IPS DF 19.7 (cell line): ENCODE data around the gene DDX39A.
A peak's percentile ranks its signal among the peaks of the same experiment; 100 is the strongest.
"Not testable (repeated sequence)": the region's sequence is repeated elsewhere in the genome, so short reads cannot be mapped to it uniquely, and the experiment has no call there.

Source experiments
- DNase-seq: peaks from one replicate; pipeline ENCODE4 v3.0.0-alpha.2; 2013; ENCODE audit warnings: low read depth, low spot score

The DDX39A gene

GRCh38 chr19:14385492-14385891, 33.6 kb downstream of the DDX39A start:
- DNase-seq = no peak

GRCh38 chr19:14383661-14384555, 35.2 kb downstream of the DDX39A start:
- DNase-seq = no peak

GRCh38 chr19:14381689-14382474, 37.3 kb downstream of the DDX39A start:
- DNase-seq = no peak

- no peak for DNase-seq
Measured at GRCh38 chr19:14379294-14380065, 39.7 kb downstream of the DDX39A start.

DNA sequence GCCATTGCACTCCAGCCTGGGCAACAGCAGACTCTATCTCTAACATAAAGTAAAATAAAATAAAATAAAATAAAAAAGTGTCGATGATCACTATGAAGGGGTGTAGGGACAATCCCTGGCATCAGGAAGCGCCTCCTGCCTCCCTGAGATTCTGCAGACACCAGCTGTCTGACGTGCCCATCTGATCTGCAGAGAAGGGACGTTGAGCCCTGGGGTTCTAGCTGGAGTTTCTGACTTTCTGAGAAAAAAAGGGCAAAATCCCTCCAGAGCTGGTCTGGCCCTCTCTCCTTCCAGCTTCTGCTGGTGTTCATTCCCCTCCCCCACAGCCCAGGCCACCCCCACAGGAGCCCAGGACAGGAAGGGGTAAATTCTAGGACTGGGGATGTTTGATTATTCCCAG, 40.3 kb downstream of the DDX39A start:
- no peak for DNase-seq

GRCh38 chr19:14377883-14378328, 41.2 kb downstream of the DDX39A start:
- DNase-seq = no peak

GRCh38 chr19:14375582-14376291, 43.4 kb downstream of the DDX39A start:
- no peak for DNase-seq

GRCh38 chr19:14375055-14375581, 44.0 kb downstream of the DDX39A start:
- no peak for DNase-seq

DNA sequence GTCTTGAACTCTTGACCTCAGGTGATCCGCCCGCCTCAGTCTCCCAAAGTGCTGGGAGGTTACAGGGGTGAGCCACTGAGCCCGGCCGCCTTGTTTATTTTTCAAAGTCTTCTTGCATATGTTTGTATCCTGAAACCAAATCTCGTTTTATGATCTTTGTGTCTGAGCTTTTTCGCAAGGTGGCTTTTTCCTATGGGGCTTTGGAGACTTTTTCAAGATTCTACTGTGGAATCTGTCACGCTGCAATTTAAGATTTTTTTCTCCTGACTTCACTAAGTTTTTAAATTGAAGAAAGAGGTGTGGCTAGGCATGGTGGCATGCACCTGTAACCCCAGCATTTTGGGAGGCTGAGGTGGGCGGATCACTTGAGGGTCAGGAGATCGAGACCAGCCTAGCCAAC, 44.8 kb downstream of the DDX39A start:
- not testable (repeated sequence) for DNase-seq

DNA sequence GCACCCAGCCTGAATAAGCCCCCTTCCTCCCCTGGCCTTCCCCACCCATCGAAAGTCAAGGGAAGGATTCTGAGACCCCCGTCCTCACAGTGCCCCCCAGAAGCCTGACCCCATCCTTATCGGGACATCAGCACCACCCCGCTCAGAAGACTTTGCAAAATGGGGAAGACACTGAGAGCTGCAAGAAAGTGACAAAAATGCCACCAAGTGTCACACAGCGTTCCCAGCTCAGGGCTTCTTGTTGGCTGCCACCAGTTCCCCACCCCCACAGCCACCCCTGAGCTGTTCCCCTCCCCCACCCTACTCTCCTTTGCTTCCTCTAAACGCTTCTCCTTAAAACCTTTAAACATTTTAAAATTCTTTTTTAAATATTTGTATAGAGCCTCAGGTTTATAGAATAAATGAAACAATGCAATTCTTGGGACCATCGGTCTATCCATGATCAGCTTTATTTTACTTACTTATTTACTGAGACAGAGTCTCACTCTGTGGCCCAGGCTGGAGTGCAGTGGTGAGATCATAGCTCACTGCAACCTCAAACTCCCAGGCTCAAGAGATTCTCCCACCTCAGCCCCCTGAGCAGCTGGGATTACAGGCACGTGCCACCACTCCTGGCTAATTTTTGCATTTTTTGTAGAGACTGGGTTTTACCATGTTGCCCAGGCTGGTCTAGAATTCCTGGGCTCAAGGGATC, 46.6 kb downstream of the DDX39A start:
- DNase-seq = not testable (repeated sequence)

GRCh38 chr19:14371301-14371821, 47.8 kb downstream of the DDX39A start:
- DNase-seq = no peak

- no peak for DNase-seq
Measured at GRCh38 chr19:14370940-14371280, 48.2 kb downstream of the DDX39A start.

DNA sequence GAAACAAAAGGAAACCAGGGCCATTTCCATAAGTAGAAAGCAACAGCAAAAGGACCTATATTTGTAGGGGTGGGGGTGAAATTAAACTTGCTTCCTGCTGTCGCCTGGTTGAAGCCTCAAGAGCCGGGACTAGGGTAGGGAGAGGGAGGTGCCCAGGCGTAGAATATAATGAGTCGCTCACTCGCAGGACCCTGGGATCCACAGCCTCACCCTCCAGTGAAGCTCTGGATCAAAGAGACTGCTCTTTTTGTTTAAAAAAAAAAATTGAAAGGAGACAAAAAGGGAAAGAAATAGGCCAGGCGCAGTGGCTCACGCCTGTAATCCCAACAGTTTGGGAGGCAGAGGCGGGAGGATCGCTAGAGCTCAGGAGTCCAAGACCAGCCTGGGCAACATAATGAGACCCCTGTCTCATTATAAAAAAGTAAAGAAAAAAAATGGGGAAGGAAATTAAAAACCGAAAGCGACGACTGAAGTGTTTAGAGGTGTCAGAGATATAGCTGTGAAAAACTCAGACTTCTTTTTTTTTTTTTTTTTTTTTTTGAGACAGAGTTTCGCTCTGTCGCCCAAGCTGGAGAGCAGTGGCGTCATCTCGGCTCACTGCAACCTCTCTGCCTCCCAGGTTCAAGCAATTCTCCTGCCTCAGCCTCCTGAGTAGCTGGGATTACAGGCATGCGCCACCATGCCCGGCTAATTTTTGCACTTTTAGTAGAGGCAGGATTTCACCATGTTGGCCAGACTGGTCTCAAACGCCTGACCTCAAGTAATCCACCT, 48.8 kb downstream of the DDX39A start:
- DNase-seq = no peak

GRCh38 chr19:14369399-14370168, 49.6 kb downstream of the DDX39A start:
- no peak for DNase-seq

DNA sequence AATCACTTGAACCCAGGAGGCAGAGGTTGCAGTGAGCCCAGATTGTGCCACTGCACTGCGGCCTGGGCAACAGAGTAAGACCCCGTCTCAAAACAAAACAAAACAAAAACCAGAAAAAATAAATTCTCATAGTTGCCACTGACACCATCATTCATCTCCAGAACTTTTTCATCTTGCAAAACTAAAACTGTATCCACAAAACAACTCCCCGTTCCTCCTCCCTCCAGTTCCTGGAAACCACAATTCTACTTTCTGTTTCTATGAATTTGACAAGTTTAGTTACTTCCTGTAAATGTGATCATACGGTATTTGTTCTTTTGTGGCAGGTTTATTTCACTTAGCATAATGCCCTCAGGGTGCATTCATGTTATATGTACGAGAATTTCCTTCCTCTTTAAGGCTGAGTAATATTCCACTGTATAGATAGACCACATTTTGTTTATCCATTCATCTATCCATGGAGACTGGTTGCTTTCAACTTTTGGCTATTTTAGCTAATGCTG, 51.1 kb downstream of the DDX39A start:
- no peak for DNase-seq

GRCh38 chr19:14367016-14367415, 52.1 kb downstream of the DDX39A start:
- DNase-seq = no peak

DNA sequence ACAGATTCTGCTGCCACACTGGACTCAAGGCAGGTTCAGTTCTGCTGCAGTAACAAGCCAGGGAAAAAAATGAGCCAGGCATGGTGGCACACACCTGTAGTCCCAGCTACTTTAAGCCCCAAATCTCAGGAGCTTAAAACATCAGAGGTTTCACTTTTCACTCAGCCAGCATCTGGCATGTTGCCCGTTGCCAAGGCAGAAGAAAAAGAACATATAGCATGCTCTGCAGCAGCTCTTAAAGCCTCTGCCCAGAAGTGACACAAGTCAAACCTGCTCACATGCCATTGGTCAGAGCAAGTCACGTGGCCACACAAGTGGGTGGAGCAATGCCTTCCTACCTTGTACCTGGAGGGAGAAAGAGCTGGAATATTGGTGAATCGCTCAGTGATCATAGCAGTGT, 52.6 kb downstream of the DDX39A start:
- DNase-seq = peak; percentile 79

DNA sequence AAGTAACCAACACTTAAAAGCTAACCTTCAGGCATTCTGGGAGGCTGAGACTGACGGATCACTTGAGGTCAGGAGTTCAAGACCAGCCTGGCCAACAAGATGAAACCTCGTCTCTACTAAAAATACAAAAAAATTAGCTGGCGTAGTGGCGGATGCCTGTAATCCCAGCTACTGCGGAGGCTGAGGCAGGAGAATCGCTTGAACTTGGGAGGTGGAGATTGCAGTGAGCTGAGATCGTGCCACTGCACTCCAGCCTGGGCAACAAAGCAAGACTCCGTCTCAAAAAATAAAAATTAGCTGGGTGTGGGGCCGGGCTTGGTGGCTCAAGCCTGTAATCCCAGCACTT, 55.1 kb downstream of the DDX39A start:
- DNase-seq = not testable (repeated sequence)
